HG03175 (cell line): ENCODE measurements around the gene RPL37A.

Source experiments
- ATAC-seq: cut with Tn5 transposase; IDR thresholded peaks from one replicate; pipeline ENCODE4 v1.9.1; 2021; ENCODE audit warnings: mild to moderate bottlenecking, moderate library complexity; ENCODE audit not compliant: unreplicated experiment

The RPL37A gene

DNA sequence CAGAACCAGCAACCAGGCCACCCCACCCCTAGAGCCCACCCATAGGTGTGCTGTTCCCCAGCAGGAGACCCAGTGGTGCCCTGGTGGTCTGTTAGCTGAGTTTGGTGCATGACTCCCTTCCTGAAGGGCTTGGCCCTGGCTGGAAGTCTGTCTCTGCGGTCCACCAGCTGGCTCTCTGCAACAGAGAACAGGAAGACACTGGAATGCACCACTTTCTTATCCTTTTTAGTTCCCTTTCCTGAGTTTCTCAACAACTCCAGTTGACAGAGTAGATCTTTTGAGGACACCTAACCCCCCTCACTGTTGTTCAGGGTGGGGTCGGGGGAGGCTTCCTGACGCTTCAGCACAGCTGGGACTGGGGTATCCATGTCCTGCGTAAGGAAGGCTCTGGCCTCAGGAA lies 11.9 kb upstream of the RPL37A start:
- ATAC-seq, result no peak

DNA sequence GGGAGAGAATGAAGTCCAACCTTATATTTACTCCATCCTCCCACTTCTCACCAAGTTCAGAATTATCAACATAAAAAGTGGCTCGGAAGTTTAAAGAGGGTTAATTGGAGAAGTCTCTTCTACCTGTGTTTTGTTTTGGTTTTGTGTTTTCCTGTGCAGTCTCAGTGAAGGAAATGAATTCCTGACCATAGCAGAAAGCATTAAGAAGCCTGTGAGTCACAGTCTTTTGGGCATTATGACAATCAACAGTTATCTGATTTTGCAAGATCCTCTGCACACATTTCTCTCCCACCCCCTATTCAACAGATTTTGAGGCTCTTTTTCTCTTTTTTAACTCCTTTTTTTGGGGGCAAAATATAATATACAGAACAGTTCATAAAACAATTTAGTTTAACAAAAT lies 8.6 kb upstream of the RPL37A start:
- no peak for ATAC-seq

DNA sequence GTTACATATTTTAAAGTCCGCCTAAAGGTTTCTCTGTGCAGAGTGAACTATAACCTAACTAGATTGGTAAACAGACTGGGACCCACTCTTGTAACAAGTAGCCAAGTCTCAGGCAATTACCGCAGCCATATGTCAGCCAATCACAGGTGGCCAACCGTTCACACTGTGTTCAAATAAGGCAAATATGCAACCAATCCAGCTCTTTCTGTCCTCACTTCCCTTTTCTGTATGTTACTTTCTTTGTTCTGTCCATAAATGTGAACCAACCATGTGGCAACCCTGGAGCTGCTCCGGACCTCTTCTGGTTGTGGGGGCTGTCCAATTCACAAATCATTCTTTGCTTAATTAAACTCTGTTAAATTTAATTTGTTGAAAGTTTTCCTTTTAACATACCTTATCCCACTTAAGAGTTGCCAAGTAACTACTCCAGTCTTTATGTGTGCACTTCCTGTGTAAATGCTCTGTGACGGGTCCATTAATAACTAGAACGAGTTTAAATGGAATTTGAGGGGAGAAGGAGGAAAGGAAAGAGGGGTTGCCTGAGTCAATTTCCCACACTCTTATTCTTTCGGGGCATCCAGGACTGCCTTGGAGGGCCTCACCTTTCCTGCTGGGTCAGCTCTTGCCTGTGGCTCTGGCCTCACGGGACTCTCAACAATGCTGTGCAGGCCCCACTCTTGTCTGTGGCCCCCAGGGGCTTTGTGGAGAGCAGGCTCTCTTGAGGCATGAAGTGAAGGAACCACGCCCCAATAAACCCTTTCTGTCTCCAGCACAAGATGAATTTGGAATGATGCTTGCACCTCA lies 6.6 kb upstream of the RPL37A start:
- ATAC-seq, result peak; percentile 62

DNA sequence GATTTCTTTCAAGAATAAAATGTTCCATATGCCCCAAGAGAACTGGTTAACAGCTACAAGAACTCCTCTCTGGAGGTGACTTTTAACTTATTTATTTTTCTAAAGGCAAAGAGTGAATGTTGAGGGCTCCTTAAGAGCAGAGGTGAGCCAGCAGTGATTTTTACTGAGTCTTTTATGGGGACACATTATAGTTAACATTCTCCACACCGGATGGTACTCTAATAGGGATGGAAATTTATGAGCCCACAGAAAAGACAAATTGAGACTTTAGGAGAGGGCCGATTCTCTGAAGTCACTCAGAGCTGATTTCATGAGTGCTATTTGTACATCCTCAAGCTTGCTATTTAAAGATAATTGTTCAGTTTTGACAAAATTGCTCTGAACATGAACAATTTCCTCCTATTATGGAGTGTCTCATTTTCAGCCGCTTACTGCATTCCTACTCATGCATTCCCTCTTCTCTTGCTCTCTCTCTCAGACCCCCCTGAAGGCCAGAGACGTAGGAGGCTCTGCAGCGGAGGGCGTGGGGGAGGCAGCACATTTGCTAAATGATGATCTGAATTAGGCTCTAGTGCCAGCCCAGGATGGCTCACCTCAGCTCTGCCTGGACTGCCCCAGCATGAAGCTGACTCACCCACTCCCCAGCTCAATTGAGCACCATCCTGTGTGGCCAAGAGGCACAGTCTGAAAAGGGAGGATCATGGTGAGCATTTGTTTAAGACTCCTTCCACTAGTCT lies 5.9 kb upstream of the RPL37A start:
- no peak for ATAC-seq

DNA sequence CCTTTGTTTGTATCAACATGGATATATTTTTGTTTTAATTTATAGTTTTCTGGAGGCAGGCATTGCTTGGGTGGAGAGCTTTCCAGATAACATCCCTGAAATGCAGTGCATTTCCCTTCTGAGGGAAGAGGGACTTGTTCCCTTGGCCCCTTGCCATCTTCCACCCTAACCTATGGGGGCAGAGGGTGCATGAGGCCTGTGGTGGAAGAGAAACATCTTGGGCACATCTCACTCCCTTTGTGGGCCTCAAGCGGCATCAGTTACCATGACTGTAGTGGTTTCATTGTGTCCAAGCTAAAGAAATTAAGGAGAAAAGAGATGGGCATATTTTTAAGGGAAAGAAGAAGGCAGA lies 5.3 kb upstream of the RPL37A start:
- ATAC-seq, result no peak

DNA sequence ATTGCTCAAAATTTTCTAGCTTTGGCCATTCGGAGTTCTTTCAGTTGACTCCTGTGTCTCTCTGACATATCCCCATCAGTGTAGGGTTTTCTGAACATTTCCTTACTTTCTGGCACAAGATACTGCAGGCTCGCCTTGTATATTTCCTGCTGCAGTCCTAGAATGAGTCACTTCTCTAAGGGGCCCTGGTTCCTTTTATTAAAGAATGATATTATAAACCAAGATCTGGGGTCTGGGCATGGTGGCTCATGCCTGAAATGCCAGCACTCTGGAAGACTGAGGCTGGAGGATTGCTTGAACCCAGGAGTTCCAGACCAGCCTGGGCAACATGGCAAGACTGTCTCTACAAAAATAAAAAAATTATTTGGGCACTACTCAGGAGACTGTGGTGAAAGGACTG lies 3.0 kb upstream of the RPL37A start:
- no peak for ATAC-seq

DNA sequence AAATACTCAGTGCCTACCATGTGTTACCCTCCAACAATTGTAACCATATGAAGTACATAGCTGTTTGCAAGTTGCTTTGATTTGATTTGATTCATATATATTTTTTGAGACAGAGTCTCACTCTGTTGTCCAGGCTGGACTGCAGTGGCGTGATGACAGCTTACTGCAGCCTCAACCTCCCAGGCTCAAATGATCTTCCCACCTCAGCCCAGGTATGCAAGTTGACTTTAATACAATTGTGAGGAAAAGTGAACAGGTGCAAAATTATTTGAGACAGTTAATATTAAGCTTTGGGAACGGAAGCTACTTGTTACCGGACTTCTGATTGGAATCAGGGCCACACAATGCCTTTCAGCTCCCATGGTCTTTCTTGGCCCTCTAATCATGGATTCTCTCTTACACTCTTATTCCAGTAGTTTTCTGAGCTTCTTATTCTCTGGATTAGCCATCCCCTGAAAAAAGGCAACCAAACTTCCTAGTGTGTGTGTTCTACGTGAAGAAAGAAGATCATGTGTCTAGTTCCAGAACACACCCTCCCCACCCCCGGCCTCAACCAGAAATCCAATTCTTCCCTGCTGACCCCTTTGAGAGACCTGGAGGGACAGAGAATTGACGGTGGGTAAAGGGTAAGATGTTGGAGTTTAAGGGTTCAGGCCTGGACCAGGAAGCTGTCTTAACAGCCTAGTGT lies 1.1 kb upstream of the RPL37A start:
- no peak for ATAC-seq

DNA sequence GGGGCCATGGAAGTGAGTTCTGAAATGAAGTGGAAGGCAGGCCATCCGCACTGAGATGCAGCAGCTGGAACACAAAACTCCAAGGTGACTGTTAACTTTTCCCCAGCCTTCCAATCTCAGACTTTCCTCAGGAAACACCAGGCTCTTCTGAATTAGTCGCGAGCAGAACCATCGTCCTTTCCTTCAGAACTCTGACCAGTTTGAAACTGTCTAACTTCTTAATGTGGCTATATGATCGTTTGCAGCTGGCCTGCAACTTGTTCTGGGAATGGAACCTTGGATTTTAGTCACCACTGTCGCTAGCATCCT lies 620 bp upstream of the RPL37A start:
- ATAC-seq, result no peak

DNA sequence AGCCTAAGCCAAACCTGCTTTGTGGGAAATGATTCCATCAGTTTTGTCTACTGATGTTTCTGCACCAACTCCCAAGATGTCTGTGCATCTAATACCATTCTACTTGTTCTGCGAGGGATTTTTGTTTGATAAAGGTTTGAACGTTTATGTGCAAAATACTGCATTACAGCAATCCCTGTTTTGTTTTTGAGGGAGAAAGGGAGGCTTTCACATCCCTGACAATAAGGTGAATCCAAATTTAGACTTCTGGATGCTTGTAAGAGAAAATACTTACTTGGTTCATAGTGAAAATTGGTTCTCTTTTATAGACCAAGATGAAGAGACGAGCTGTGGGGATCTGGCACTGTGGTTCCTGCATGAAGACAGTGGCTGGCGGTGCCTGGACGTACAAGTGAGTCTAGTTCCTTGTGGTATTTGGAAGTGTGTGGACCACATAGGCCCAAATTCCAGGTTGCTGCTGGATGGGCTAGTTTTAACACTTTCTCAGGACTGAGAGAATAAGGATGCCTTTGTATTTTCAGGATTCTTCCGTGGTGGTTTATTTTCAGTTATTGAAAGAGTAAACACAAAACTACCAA lies 1.1 kb downstream of the RPL37A start:
- ATAC-seq, result no peak

DNA sequence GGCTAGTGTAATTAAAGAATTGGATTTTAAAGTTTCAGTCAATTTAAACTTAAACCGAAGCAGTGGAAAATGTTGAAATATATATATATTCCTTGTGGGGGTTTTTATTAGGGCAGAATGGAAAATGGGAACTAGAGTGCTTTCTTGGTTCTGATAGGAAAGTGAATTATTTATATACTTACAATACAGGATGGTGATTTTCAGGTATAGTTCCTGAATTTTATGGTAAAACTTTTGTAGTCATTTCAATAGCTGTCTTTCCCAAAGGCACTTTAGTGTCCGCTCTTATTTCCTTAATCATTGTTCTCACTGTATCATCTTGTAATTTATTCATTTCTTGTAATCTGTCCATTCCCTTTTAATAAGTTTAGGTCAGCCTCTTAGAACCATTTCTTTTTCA lies 1.9 kb downstream of the RPL37A start:
- ATAC-seq, result no peak

DNA sequence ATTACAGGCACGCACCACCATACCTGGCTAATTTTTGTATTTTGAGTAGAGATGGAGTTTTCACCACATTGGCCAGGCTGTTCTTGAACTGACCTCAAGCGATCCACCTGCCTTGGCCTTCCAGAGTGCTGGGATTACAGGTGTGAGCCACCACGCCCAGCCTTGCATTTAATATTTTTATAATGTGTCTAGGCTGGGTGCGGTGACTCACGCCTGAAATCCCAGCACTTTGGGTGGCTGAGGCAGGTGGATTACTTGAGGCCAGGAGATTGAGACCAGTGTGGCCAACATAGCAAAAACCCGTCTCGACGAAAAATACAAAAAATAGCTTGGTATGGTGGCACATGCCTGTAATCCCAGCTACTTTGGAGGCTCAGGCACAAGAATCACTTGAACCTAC lies 3.2 kb downstream of the RPL37A start:
- ATAC-seq, result no peak

DNA sequence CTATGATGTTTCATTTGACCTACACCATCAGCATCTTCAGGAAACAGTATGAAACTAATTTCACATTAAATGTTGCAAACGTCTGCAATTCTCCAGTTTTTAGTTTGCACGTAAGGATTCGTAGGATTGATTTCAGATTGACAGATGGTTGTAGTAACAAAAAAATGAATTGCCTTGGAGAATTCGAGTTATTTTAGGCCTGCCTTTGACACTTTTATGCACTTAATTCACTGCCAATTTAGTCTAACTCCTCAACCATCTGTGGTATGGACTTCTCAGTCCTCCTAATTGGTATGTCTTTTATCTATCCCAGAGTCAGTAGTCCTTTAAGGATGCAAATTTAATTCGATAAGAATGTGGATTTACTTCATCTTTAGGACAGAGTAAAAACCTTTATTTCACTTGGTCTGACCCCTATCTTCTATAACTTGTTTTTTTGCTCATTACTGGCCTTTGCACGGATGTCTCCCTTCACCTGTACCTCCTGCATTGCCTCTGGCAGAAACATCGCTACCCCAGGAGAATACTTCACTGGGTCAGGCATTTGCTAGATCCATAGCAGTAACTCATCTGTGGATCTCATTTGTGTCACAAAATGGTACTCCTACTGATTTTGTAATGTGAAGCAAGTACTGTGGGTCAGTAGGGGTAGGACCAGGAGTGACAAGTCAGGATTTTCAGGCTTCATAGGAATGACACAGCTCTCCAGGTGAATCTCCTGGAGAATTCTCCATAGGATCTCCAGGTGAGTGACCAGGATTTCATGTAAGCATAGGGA lies 3.9 kb downstream of the RPL37A start:
- ATAC-seq, result no peak

DNA sequence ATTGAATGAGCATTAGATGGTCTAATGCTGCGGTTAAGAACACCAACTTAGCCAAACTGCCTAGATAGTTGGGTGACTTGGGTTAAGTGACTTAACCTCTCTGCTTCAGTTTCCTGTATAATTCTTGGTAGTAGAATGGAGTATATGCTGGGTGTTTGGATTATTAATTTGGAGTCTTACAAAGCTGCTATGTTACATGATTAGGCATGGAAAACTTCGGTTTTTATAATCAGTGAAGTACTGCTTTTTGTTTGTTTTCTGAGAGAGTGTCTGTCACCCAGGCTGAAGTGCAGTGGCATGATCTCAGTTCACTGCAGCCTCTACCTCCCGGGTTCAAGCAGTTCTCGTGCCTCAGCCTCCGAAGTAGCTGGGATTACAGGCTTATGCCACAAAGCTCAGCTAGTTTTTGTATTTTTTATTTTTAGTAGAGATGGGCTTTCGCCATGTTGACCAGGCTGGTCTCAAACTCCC lies 4.5 kb downstream of the RPL37A start:
- ATAC-seq, result no peak

DNA sequence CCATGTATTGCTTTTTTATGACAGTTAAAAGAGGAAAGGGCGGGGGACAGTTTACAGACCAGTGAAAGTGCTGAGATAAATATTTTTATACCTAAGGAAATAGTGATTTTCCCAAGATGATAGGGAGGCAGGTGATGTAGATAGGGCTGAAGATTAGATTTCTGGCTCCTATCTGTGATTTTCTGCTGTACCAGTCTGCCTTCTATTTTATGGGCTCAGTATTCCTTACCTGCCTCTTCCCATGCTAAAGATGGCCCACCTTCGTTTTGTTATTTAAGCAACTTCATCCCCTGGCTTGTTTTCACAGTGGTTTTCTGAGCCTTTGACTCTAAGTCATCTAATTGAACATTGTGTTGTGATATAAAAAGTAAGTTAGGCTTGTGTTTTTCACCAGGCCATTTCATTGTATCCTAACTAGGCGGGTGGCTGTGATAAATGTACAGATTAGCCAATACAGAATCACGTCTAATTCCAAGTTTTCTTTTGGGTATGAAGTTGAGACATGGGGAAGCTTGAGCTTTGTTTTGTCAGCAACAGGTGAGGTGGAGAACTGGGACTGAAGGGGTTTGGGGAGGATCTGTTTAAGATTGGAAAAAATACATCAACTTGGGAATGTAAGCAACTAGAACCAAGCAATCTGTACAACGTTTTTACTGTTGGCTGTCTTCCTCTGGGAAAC lies 5.2 kb downstream of the RPL37A start:
- no peak for ATAC-seq

DNA sequence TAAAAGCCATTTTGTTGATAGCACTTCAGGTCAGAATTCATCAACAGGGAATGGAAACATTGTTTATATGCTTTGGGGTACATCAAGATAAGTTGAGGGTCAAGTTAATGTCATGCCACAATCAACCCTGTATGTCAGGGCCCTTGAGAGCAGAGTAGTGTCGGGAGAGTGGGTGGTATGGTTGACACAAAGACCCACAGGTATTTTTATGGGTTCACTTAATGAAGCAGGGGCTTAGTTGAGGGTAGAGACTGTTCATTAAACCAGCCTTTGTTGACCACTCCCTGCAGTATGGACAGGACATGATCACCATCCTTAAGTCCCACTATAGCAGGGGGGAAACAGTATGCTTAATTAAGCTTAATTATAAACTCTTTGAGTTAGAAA lies 5.7 kb downstream of the RPL37A start:
- ATAC-seq, result no peak

DNA sequence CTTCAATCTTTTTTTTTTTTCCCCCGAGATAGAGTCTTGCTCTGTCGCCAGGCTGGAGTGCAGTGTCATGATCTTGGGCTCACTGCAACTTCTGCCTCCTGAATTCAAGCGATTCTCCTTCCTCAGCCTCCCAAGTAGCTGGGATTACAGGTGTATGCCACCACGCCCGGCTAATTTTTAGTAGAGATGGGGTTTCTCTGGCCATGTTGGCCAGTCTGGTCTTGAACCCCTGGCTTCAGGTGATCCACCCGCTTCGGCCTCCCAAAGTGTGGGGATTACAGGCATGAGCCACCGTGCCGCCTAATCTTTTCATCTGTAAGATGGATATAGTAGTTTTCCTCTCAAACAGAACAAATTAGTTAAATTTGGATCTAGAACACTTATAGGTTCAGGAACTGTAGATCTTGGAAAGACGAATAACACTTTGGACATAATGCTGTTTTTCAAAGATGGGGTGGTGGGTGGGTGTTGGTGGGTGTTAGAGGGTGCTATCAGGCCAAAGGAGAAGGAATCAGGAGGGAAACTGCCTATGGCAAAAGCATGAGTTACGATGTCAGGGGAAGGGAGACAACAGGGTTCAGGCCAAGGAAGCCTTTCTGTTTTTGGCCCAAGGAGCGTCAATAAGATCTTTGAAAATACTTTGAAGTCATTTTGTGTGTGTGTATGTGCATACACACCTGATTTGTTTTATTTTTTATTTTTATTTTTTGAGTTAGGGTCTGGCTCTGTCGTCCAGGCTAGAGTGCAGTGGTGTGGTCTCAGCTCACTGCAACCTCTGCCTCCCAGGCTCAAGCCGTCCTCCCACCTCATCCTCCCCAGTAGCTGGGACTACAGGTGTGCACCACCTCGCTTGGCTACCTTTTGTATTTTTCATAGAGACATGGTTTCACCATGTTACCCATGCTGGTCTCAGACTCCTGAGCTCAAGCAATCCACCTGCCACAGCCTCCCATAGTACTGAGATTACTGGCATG lies 6.8 kb downstream of the RPL37A start:
- ATAC-seq, result no peak

DNA sequence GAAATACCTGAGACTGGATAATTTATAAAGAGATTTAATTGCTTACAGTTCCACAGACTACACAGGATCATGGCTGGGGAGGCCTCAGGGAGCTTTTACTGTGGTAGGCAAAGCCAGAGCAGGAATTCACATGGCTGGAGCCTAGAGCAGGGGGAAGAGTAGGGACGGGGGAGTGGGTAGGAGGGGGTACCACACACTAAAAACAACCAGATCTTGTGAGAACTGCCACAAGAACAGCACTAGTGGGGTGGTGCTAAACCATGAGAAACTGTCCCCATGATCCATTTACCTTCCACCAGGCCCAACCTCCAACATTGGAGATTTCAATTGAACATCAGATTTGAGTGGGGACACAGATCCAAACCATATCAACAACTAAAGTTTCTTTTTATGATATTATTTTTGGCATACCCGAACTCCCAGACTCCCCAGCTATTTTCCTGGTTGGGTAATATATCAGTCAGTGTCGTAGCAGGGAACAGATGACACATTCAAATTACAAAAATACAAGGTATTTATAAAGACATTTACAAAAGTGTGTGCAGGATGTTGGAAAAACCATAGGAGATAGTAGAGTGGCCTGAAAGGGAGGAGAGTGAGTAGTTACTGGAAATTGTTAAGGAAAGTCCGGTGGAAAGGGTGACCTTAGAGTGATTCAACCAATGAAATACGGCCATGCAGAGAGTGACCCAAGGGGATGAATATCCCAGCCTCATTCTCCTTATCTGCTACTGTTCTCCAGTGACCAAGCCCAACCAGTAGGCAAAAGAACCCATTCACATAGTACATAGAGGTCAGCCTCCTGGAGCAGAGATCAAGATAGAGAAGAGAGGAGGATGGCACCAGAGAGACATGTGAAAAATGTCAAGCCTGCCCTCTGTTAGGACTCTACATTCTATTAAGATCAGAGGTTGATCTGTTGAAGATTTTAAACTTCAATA lies 8.8 kb downstream of the RPL37A start:
- no peak for ATAC-seq

DNA sequence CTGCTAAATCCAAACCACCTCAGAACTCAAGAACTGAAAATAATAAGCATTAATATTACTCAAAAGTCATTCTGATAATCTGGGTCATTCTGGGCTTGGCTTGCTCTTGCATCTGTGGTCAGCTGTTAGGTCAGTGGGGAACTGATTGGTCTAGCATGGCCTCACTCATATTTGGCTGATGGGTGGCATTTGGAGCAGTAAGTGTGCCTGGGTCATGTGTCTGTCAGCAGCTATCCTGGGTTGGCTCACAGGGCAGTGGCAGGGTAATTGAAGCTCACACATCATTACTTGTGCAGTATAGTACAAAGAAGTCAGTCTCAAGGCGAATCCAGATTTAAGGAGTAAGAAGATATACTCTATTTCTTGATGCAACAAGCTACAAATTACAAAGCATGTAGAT lies 9.6 kb downstream of the RPL37A start:
- no peak for ATAC-seq
